ENCODE data around the gene MYO1A. TPM values are rescaled to one million over a fixed set of nuclear protein-coding genes. Genes with fewer than 3 reads are reported as not detected.

The MYO1A gene
- total RNA-seq, 2 experiments from 2014 or later, result 1.4 to 2.9 TPM

GRCh38 chr12:57092529-57092862, 42.6 kb upstream of the MYO1A start:
- no peaks in the 10 kb centered on the region for H3K27me3 Mint-ChIP-seq
- CTCF ChIA-PET, result interaction anchor here (0.8 to 6.7 kb wide), 15 partner anchors 10 to 345 kb away, joined by 3 to 90 read pairs (median 3); partner anchors contain the start of genes LRP1, NEMP1, STAT6 and ZBTB39
- peak overlapping the region; percentile 58 for H3K27ac Mint-ChIP-seq
- peaks cover 62% of the 10 kb centered on the region for H3K4me1 Mint-ChIP-seq
- H3K4me3 Mint-ChIP-seq, result no peak overlapping the region
- DNase-seq, result no peak
- H3K9me3 Mint-ChIP-seq, result no peaks in the 10 kb centered on the region
- H3K36me3 Mint-ChIP-seq (ENCODE audit: low read depth), result peaks cover 20% of the 10 kb centered on the region
- POLR2A ChIA-PET, result interaction anchor here (1.2 to 1.4 kb wide), 2 partner anchors 14 to 20 kb away, joined by 5 to 6 read pairs; no protein-coding TSS in a partner anchor

- peaks cover 60% of the 10 kb centered on the region for H3K4me1 Mint-ChIP-seq
- H3K4me3 Mint-ChIP-seq, result no peak overlapping the region
- ChIA-PET POLR2A (interaction anchor here (1.2 to 1.4 kb wide), 2 partner anchors 14 to 19 kb away, joined by 5 to 6 read pairs; no protein-coding TSS in a partner anchor), CTCF (interaction anchor here (0.8 to 6.7 kb wide), 16 partner anchors 10 to 345 kb away, joined by 3 to 90 read pairs (median 4); partner anchors contain the start of genes LRP1, NEMP1, STAT6 and ZBTB39)
- DNase-seq, result no peak
- no peaks in the 10 kb centered on the region for H3K27me3 Mint-ChIP-seq
- H3K9me3 Mint-ChIP-seq, result no peaks in the 10 kb centered on the region
- H3K27ac Mint-ChIP-seq, result peak overlapping the region; percentile 54
- peaks cover 16% of the 10 kb centered on the region for H3K36me3 Mint-ChIP-seq (ENCODE audit: low read depth)
Observed at GRCh38 chr12:57091638-57092528, 42.0 kb upstream of the MYO1A start.

DNA sequence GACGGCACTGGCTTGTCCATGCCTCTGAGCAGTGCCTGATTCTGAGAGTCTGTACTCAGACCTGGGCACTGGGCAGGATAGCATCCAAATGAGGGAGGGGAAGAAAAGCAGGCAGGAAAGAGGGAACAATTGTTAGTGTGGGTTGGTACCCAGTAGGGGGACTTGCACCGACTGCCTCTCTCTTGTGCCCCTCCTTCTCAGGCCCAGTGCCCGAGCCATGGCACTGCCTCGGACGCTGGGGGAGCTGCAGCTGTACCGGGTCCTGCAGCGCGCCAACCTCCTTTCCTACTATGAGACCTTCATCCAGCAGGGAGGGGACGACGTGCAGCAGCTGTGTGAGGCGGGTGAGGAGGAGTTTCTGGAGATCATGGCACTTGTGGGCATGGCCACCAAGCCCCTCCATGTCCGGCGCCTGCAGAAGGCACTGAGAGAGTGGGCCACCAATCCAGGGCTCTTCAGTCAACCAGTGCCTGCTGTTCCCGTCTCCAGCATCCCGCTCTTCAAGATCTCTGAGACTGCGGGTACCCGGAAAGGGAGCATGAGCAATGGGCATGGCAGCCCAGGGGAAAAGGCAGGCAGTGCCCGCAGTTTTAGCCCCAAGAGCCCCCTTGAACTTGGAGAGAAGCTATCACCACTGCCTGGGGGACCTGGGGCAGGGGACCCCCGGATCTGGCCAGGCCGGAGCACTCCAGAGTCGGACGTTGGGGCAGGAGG, 41.2 kb upstream of the MYO1A start:
- Mint-ChIP-seq H3K36me3 (ENCODE audit: low read depth) (peaks cover 8% of the 10 kb centered on the region), H3K27ac (peak overlapping the region; percentile 54), H3K27me3 (no peaks in the 10 kb centered on the region), H3K4me3 (peak overlapping the region; percentile 48), H3K4me1 (peaks cover 62% of the 10 kb centered on the region), H3K9me3 (no peaks in the 10 kb centered on the region)
- no peak for DNase-seq
- ChIA-PET POLR2A (interaction anchor here (1.4 kb wide), 1 partner anchor 18 kb away, joined by 6 read pairs; no protein-coding TSS in a partner anchor), CTCF (interaction anchor here (0.7 to 6.7 kb wide), 10 partner anchors 8 to 152 kb away, joined by 3 to 90 read pairs (median 7); partner anchors contain the start of genes NEMP1, STAT6 and ZBTB39)

DNA sequence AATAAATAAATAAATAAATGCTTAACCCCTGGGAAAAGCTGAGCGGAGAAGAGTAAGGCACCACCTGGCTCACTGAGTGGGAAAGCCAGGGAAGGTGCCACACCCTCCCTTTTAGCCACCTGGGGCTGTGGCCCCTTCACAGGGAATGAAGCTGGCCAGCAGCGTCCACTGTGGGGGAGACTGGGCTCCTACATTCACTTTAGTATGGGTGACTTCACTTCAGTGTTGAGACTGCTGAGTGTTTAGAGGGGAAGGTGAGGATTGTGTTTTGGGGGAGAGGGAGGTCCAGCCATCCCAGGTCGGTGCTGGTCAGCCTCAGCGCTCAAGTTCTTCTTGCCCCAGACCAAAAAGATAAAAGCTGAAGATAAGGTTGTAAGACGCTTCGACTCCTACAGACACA, 40.6 kb upstream of the MYO1A start:
- Mint-ChIP-seq H3K4me1 (peaks cover 66% of the 10 kb centered on the region), H3K27me3 (no peaks in the 10 kb centered on the region), H3K9me3 (no peaks in the 10 kb centered on the region), H3K36me3 (ENCODE audit: low read depth) (peaks cover 4% of the 10 kb centered on the region), H3K27ac (no peak overlapping the region), H3K4me3 (peak overlapping the region; percentile 48)
- DNase-seq, result no peak
- POLR2A ChIA-PET, result no interaction called here
- CTCF ChIA-PET, result interaction anchor here (0.7 to 6.7 kb wide), 8 partner anchors 9 to 152 kb away, joined by 3 to 90 read pairs (median 7); partner anchors contain the start of genes NEMP1, STAT6 and ZBTB39

DNA sequence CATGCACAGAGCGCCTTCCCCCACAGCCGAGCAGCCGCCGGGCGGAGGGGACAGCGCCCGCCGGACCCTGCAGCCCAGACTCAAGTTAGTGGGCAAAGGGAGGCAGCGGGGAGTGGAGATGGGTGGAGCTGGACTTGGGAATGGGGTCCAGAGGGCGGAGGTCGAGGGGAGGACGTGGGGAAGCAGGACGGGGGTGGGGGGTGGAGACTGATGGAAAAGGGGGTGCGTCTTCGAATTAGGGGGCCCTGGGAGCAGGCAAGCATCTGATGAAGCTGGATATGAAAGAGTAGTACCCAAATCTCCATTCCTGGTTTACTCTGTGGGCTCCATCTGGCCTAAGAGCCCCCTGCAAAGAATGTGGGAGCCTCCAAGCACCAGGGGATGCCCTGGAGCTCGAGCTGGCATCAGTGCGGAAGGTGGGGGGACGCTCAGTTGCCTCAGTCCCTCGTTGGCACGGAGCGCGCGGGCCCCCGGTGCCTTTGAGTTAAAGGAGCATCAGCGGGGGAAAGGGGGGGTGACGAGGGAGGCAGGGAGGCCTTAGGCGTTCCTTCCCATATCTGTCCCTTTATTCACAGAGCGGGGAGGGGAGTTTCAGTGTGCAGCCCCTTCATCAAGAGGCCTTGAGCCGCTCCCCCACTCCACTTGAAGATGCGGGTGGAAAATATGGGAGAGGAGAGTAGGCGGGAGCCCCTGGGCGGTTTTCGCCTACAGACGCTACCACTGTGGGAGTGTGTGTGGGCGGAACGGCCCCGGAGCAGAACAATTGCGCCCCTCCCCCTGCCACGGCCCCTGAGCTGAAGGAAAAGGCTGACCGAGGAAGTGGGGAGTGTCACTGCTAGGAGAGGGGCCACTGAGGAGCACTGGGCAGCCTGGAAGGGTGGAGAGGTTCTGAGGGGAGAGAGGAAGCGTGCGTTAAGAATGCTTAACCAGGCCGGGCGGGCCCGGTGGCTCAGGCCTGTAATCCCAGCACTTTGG, 39.6 kb upstream of the MYO1A start:
- no peaks in the 10 kb centered on the region for H3K27me3 Mint-ChIP-seq
- peak; percentile 49 for DNase-seq
- H3K4me1 Mint-ChIP-seq, result peaks cover 70% of the 10 kb centered on the region
- H3K4me3 Mint-ChIP-seq, result peak overlapping the region; percentile 83
- peaks cover 4% of the 10 kb centered on the region for H3K36me3 Mint-ChIP-seq (ENCODE audit: low read depth)
- H3K9me3 Mint-ChIP-seq, result no peaks in the 10 kb centered on the region
- peak overlapping the region; percentile 85 for H3K27ac Mint-ChIP-seq
- CTCF ChIA-PET, result interaction anchor here (0.7 to 6.7 kb wide), 8 partner anchors 8 to 153 kb away, joined by 3 to 90 read pairs (median 6); partner anchors contain the start of genes NEMP1 and STAT6
- POLR2A ChIA-PET, result no interaction called here

DNA sequence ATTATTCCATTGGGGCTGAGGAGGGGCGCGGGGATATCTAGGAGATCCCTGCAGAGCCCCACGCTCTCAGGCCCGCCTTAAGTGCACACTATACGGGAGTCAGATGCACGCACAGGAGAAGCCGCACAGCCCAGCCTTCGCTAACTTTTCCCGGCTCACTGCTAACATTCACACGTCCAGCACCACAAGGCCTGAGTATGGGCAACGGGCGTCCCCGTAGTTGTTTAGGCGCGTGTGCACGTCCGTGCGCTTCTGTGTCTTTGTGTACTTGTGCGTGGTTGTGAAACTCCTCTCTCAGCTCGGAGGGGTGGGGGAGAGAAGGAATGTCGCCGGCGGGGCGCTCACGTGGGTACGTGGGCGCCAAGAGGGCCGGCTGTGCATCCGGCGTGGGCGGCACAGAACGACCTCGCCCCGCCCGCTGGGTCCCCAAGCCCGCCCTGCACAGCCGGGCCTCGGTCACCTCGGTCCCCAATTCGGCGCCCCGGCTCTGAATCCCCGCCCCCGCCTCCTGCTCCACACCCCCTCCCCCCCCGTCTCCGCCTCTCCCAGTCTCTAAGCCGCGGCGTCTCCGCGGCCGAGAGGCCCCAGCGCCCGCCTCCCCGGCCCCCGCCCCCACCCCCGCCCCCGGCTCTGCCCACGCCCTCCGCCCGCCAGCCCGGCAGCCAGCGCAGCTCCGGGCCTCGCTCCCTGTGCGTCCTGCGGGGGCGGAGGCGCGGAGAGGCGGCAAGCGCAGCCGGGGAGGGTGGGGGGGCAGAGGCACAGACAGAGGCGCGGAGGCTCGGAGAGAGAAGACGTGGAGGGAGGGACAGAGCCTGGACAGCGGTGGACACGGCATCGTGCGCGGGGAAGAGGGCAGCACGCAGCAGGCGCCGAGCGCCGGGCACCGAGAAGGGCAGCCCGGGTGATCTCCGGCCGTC, 38.7 kb upstream of the MYO1A start, which contains the start of gene NAB2:
TSS of gene NAB2 (plus strand) at position 761 of the 917 bp plus-strand sequence. CDS start 158 bp downstream, outside the sequence.
- POLR2A ChIA-PET, result interaction anchor here (0.5 to 1.6 kb wide), 3 partner anchors 10 to 24 kb away, joined by 3 to 7 read pairs (median 5); partner anchors contain the start of gene NEMP1

DNA sequence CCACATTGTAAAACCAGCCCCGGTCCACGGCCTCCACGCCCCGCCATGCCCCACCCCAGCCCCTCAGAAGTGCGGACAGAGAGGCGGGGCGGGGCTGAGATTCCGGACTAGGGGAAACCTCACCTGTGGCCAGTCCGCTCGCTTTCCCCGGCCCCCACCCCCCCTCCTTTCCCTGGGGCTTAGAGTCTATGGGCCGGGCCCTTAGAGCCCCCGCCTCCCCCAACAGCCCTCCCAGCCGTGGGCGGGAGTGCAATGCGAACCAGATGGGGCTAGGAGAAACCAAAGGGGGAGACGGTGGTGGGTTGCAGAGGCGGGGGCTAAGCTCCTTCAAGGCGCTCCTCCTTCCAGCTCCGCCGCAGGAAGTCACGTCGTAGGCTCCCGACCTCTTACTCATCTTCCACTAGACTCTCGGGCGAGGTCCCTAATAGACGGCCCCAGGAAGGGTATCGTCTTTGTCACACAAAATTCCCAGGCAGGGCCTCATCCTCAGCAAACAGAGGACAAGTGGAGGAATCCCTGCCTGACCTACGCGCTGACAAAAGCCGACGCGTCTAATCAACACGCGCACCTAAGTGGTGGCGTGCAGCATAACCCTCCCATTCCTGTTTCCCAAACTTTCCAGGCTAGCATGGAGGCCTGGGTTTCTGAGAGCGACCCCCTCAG, 37.9 kb upstream of the MYO1A start:
- CTCF ChIA-PET, result interaction anchor here (0.6 to 1.4 kb wide), 4 partner anchors 9 to 334 kb away, joined by 3 to 4 read pairs (median 4); no protein-coding TSS in a partner anchor
- H3K36me3 Mint-ChIP-seq (ENCODE audit: low read depth), result no peaks in the 10 kb centered on the region
- POLR2A ChIA-PET, result interaction anchor here (1.1 to 1.6 kb wide), 2 partner anchors 9 to 25 kb away, joined by 5 to 7 read pairs; partner anchors contain the start of gene NEMP1

More for the DNA sequence above, 38.7 kb upstream of the MYO1A start, which contains the start of gene NAB2:
- Mint-ChIP-seq H3K9me3 (no peaks in the 10 kb centered on the region), H3K27ac (peak within 1 kb of the TSS; percentile 94), H3K4me1 (peaks cover 63% of the 10 kb centered on the region), H3K36me3 (ENCODE audit: low read depth) (peaks cover 2% of the 10 kb centered on the region), H3K27me3 (no peaks in the 10 kb centered on the region), H3K4me3 (peak within 1 kb of the TSS; percentile 83)
- CTCF ChIA-PET, result interaction anchor here (0.6 to 6.7 kb wide), 11 partner anchors 9 to 335 kb away, joined by 3 to 90 read pairs (median 4); partner anchors contain the start of genes NEMP1 and STAT6
- peak; percentile 96 for DNase-seq

GRCh38 chr12:57087010-57087690, 37.2 kb upstream of the MYO1A start:
- peak overlapping the region; percentile 95 for H3K27ac Mint-ChIP-seq
- H3K36me3 Mint-ChIP-seq (ENCODE audit: low read depth), result no peaks in the 10 kb centered on the region
- ChIA-PET CTCF (interaction anchor here (0.9 to 1.4 kb wide), 6 partner anchors 8 to 25 kb away, joined by 3 to 6 read pairs (median 4); partner anchors contain the start of gene STAT6), POLR2A (interaction anchor here (0.6 to 1.6 kb wide), 2 partner anchors 8 to 333 kb away, joined by 4 to 7 read pairs; partner anchors contain the start of gene NEMP1)
- DNase-seq, result peak; percentile 84
- H3K4me1 Mint-ChIP-seq, result peaks cover 54% of the 10 kb centered on the region
- peak overlapping the region; percentile 82 for H3K4me3 Mint-ChIP-seq
- H3K27me3 Mint-ChIP-seq, result no peaks in the 10 kb centered on the region
- H3K9me3 Mint-ChIP-seq, result no peaks in the 10 kb centered on the region

More for the DNA sequence above, 37.9 kb upstream of the MYO1A start:
- Mint-ChIP-seq H3K9me3 (no peaks in the 10 kb centered on the region), H3K4me1 (peaks cover 59% of the 10 kb centered on the region), H3K4me3 (peak overlapping the region; percentile 82), H3K27ac (peak overlapping the region; percentile 94), H3K27me3 (no peaks in the 10 kb centered on the region)
- DNase-seq, result peak; percentile 70

- peak overlapping the region; percentile 95 for H3K27ac Mint-ChIP-seq
- peak overlapping the region; percentile 82 for H3K4me3 Mint-ChIP-seq
- POLR2A ChIA-PET, result no interaction called here
- H3K9me3 Mint-ChIP-seq, result no peaks in the 10 kb centered on the region
- peak; percentile 32 for DNase-seq
- peaks cover 50% of the 10 kb centered on the region for H3K4me1 Mint-ChIP-seq
- CTCF ChIA-PET, result interaction anchor here (0.8 to 1.4 kb wide), 4 partner anchors 8 to 25 kb away, joined by 3 to 6 read pairs (median 4); partner anchors contain the start of genes NEMP1 and STAT6
- H3K36me3 Mint-ChIP-seq (ENCODE audit: low read depth), result no peaks in the 10 kb centered on the region
- no peaks in the 10 kb centered on the region for H3K27me3 Mint-ChIP-seq
Observed at GRCh38 chr12:57086493-57087009, 36.6 kb upstream of the MYO1A start.
